Measurements from ENCODE around the gene BEST1. TPM values are rescaled to one million over a fixed set of nuclear protein-coding genes. Genes with fewer than 3 reads are reported as not detected.
"Not testable (repeated sequence)": the region's sequence is repeated elsewhere in the genome, so short reads cannot be mapped to it uniquely, and the experiment has no call there.

BEST1 gene
- total and polyA plus RNA-seq, 4 donors: 7.3 to 21.0 (median 12.7) TPM

DNA sequence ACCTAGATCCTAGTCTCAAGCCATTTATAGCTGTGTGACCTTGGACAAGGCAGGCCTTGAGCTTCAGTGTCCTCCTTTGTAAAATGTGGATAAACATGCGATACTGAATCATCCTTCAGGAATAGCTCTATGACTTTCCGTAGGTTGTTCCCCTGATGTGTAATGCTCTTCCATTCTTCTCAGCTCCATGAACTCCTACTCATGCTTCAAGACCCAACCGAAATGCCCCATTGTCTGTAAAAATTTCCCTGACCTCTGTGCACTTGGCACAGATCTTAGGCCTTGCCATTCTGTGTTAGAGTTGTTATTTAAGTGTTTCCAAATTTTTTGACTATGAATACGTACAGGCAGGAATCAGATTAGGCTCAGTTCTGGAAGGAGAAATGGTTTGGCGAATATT lies 3.3 kb upstream of the BEST1 start:
- H3K9me3 ChIP-seq (ENCODE audit: control insufficient read depth, insufficient read depth, low read length): no peaks in the 10 kb centered on the region
- DNase-seq (ENCODE audit: low read depth in 4 of 6, low spot score in 6 of 6): no peak
- H3K4me3 ChIP-seq (ENCODE audit: low read depth, low read length): no peak overlapping the region
- H3K36me3 ChIP-seq (ENCODE audit: control insufficient read depth, insufficient read depth, low read length): no peaks in the 10 kb centered on the region
- WGBS (ENCODE audit: insufficient coverage): 98% methylated on average over 5 of the region's 5 CpGs
- H3K27me3 ChIP-seq (ENCODE audit: control insufficient read depth, insufficient read depth, low read length): no peaks in the 10 kb centered on the region
- H3K4me1 ChIP-seq (ENCODE audit: control insufficient read depth, insufficient read depth, low read length): peaks cover 35% of the 10 kb centered on the region
- no peak overlapping the region for H3K27ac ChIP-seq (ENCODE audit: low read depth, low read length)

GRCh38 chr11:61947486-61948210 lies 2.5 kb upstream of the BEST1 start:
- H3K27me3 ChIP-seq (ENCODE audit: control insufficient read depth, insufficient read depth, low read length): no peaks in the 10 kb centered on the region
- peak overlapping the region; percentile 29 for H3K27ac ChIP-seq (ENCODE audit: low read depth, low read length)
- no peak overlapping the region for H3K4me3 ChIP-seq (ENCODE audit: low read depth, low read length)
- DNase-seq (ENCODE audit: low read depth in 4 of 6, low spot score in 6 of 6): peak in 3 of 6 donors; percentile 76 to 94 (median 93)
- H3K9me3 ChIP-seq (ENCODE audit: control insufficient read depth, insufficient read depth, low read length): no peaks in the 10 kb centered on the region
- WGBS (ENCODE audit: insufficient coverage): 10% methylated on average over 3 of the region's 8 CpGs
- H3K36me3 ChIP-seq (ENCODE audit: control insufficient read depth, insufficient read depth, low read length): no peaks in the 10 kb centered on the region
- peaks cover 35% of the 10 kb centered on the region for H3K4me1 ChIP-seq (ENCODE audit: control insufficient read depth, insufficient read depth, low read length)

DNA sequence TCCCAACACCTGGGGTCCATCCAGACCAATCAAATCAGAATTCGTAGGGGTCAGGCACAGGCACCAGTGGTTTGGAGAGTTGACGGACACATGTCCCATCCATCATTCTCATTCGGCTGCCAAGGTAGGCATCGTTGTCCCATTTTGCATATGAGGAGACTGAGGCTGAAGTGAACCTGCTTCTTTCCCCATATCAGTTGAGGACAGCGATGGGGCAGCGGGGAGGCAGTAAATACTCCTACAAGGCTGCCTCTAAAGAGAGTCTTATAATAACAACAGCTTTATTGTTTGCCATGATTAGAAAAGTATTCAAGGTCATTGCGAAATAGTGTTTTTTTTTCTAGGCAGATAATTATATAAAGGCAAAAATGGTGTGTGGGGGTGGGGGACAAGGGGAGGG lies 1.6 kb upstream of the BEST1 start:
- no peak for DNase-seq (ENCODE audit: low read depth in 4 of 6, low spot score in 6 of 6)
- Histone ChIP-seq H3K27me3 (ENCODE audit: control insufficient read depth, insufficient read depth, low read length) (no peaks in the 10 kb centered on the region), H3K4me3 (ENCODE audit: low read depth, low read length) (no peak overlapping the region), H3K27ac (ENCODE audit: low read depth, low read length) (peak overlapping the region; percentile 33), H3K4me1 (ENCODE audit: control insufficient read depth, insufficient read depth, low read length) (peaks cover 35% of the 10 kb centered on the region), H3K9me3 (ENCODE audit: control insufficient read depth, insufficient read depth, low read length) (no peaks in the 10 kb centered on the region), H3K36me3 (ENCODE audit: control insufficient read depth, insufficient read depth, low read length) (no peaks in the 10 kb centered on the region)
- WGBS (ENCODE audit: insufficient coverage): 100% methylated on average over 1 of the region's 7 CpGs

DNA sequence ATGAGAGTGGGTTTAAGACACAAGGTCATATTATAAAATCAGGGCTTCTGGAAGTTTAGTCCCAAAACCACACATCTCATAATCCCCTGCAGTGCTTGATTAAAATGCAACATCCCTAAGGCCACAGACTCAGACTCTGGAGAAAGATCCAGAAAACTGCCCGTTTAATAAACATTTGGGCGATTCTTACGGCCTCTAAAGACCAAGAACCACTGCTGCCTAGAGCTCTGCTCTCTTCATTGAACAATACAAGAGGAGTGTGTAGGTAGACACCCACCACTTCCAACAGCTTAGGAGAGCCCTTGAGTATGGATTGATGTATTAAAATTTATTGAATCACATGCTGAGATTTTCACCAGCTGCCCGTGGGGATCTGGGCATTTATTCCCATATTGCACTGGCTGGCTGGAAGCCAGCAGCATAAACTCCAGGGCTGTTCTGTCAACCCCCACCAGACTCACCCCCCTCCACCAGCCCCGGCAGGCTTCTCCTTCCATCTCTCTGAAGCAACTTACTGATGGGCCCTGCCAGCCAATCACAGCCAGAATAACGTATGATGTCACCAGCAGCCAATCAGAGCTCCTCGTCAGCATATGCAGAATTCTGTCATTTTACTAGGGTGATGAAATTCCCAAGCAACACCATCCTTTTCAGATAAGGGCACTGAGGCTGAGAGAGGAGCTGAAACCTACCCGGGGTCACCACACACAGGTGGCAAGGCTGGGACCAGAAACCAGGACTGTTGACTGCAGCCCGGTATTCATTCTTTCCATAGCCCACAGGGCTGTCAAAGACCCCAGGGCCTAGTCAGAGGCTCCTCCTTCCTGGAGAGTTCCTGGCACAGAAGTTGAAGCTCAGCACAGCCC lies 749 bp upstream of the BEST1 start:
- peak overlapping the region; percentile 97 for H3K27ac ChIP-seq (ENCODE audit: low read depth, low read length)
- 22% methylated on average over 6 of the region's 9 CpGs for WGBS (ENCODE audit: insufficient coverage)
- no peaks in the 10 kb centered on the region for H3K27me3 ChIP-seq (ENCODE audit: control insufficient read depth, insufficient read depth, low read length)
- no peaks in the 10 kb centered on the region for H3K36me3 ChIP-seq (ENCODE audit: control insufficient read depth, insufficient read depth, low read length)
- peaks cover 35% of the 10 kb centered on the region for H3K4me1 ChIP-seq (ENCODE audit: control insufficient read depth, insufficient read depth, low read length)
- peak in 4 of 6 donors; percentile 78 to 99 (median 90) for DNase-seq (ENCODE audit: low read depth in 4 of 6, low spot score in 6 of 6)
- H3K4me3 ChIP-seq (ENCODE audit: low read depth, low read length): no peak overlapping the region
- no peaks in the 10 kb centered on the region for H3K9me3 ChIP-seq (ENCODE audit: control insufficient read depth, insufficient read depth, low read length)

DNA sequence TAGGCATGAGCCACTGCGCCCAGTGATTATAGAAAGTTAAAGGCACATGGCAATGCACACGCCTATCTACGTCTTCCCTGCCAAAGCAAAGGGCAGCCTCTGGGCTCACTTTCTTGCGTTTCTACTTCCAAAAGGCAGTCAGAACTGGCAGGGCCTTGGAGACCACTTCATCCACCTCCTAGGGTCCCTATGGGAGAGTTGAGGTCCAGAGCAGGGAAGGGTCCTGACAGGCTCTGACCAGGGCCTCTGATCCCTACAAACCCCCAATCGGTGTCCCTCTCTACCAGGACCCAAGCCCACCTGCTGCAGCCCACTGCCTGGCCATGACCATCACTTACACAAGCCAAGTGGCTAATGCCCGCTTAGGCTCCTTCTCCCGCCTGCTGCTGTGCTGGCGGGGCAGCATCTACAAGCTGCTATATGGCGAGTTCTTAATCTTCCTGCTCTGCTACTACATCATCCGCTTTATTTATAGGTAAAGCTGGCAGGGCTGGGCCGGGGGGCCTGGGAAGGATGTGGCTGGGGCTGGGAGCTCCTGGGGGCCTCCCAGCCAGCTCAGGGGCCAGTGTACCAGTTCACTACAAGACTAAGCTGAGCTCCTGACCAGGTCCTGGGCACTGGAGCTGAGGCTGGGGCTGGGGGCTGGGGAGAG lies 1.5 kb downstream of the BEST1 start:
- 90% methylated on average over 7 of the region's 11 CpGs for WGBS (ENCODE audit: insufficient coverage)
- no peak overlapping the region for H3K4me3 ChIP-seq (ENCODE audit: low read depth, low read length)
- no peaks in the 10 kb centered on the region for H3K9me3 ChIP-seq (ENCODE audit: control insufficient read depth, insufficient read depth, low read length)
- H3K36me3 ChIP-seq (ENCODE audit: control insufficient read depth, insufficient read depth, low read length): peaks cover 5% of the 10 kb centered on the region
- H3K4me1 ChIP-seq (ENCODE audit: control insufficient read depth, insufficient read depth, low read length): peaks cover 50% of the 10 kb centered on the region
- DNase-seq (ENCODE audit: low read depth in 4 of 6, low spot score in 6 of 6): no peak
- peaks cover 3% of the 10 kb centered on the region for H3K27me3 ChIP-seq (ENCODE audit: control insufficient read depth, insufficient read depth, low read length)
- no peak overlapping the region for H3K27ac ChIP-seq (ENCODE audit: low read depth, low read length)

DNA sequence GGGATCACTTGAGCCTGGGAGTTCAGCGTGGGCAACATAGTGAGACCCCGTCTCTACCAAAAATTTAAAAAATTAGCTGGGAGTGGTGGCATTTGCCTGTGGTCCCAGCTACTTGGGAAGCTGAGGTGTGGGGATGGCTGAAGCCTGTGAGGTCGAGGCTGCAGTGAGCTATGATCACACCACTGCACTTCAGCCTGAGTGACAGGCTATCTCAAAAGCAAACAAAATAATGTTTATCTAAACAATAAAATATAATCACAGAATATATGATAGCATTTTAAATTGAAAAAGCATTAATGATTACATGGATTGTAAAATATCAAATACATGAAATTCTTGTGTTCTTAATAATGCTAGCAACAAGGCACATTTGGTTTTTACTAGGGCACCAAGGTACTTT lies 2.7 kb downstream of the BEST1 start:
- Histone ChIP-seq H3K9me3 (ENCODE audit: control insufficient read depth, insufficient read depth, low read length) (no peaks in the 10 kb centered on the region), H3K4me1 (ENCODE audit: control insufficient read depth, insufficient read depth, low read length) (peaks cover 42% of the 10 kb centered on the region), H3K27me3 (ENCODE audit: control insufficient read depth, insufficient read depth, low read length) (peaks cover 3% of the 10 kb centered on the region), H3K36me3 (ENCODE audit: control insufficient read depth, insufficient read depth, low read length) (peaks cover 15% of the 10 kb centered on the region), H3K4me3 (ENCODE audit: low read depth, low read length) (no peak overlapping the region), H3K27ac (ENCODE audit: low read depth, low read length) (no peak overlapping the region)
- 82% methylated on average over 2 of the region's 3 CpGs for WGBS (ENCODE audit: insufficient coverage)
- no peak for DNase-seq (ENCODE audit: low read depth in 4 of 6, low spot score in 6 of 6)

- not testable (repeated sequence) for DNase-seq (ENCODE audit: low read depth in 4 of 6, low spot score in 6 of 6); H3K27me3 ChIP-seq (ENCODE audit: control insufficient read depth, insufficient read depth, low read length); H3K27ac ChIP-seq (ENCODE audit: low read depth, low read length); H3K4me3 ChIP-seq (ENCODE audit: low read depth, low read length); H3K9me3 ChIP-seq (ENCODE audit: control insufficient read depth, insufficient read depth, low read length)
- H3K4me1 ChIP-seq (ENCODE audit: control insufficient read depth, insufficient read depth, low read length): peaks cover 40% of the 10 kb centered on the region
- H3K36me3 ChIP-seq (ENCODE audit: control insufficient read depth, insufficient read depth, low read length): peaks cover 22% of the 10 kb centered on the region
- WGBS (ENCODE audit: insufficient coverage): 100% methylated on average over 2 of the region's 5 CpGs
These were observed 3.5 kb downstream of the BEST1 start for GRCh38 chr11:61953632-61954031.

DNA sequence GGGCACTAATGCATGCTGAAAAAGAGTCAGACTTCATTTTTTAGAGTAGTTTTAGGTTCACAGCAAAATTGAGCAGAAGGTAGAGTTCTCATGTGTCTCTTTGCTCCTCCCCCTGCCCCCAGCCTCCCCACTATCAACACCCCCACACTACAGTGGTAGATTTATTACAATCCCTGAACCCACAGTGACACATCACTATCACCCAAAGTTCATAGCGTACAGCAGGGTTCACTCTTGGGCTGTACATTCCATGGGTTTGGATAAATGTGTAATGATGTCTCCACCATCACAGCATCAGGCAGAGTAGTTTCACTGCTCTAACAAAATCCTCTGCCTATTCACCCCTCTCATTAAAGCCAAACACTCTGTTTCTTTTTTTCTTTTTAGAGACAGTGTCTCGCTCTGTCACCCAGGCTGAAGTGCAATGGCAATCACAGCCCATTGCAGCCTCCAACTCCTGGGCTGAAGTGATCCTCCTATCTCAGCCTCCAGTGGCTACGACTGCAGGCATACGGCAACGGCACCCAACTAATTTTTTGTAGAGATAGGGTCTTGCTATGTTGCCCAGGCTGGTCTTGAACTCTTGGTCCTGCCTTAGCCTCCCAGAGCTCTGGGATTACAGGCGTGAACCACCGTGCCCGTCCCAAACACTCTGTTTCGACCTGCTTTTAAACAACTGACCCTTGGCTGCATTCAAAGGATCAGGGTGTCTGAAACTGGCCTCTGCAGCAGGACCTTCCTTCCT lies 4.1 kb downstream of the BEST1 start:
- Histone ChIP-seq H3K4me3 (ENCODE audit: low read depth, low read length) (peak overlapping the region; percentile 45), H3K4me1 (ENCODE audit: control insufficient read depth, insufficient read depth, low read length) (peaks cover 39% of the 10 kb centered on the region), H3K36me3 (ENCODE audit: control insufficient read depth, insufficient read depth, low read length) (peaks cover 25% of the 10 kb centered on the region), H3K27me3 (ENCODE audit: control insufficient read depth, insufficient read depth, low read length) (peaks cover 3% of the 10 kb centered on the region), H3K9me3 (ENCODE audit: control insufficient read depth, insufficient read depth, low read length) (no peaks in the 10 kb centered on the region), H3K27ac (ENCODE audit: low read depth, low read length) (peak overlapping the region; percentile 64)
- no peak for DNase-seq (ENCODE audit: low read depth in 4 of 6, low spot score in 6 of 6)
- WGBS (ENCODE audit: insufficient coverage): 97% methylated on average over 7 of the region's 9 CpGs

GRCh38 chr11:61954851-61955421 lies 4.8 kb downstream of the BEST1 start:
- H3K27me3 ChIP-seq (ENCODE audit: control insufficient read depth, insufficient read depth, low read length): peaks cover 3% of the 10 kb centered on the region
- peak overlapping the region; percentile 45 for H3K4me3 ChIP-seq (ENCODE audit: low read depth, low read length)
- H3K36me3 ChIP-seq (ENCODE audit: control insufficient read depth, insufficient read depth, low read length): peaks cover 30% of the 10 kb centered on the region
- peak in 2 of 6 donors; percentile 60 to 61 for DNase-seq (ENCODE audit: low read depth in 4 of 6, low spot score in 6 of 6)
- H3K27ac ChIP-seq (ENCODE audit: low read depth, low read length): peak overlapping the region; percentile 64
- peaks cover 32% of the 10 kb centered on the region for H3K4me1 ChIP-seq (ENCODE audit: control insufficient read depth, insufficient read depth, low read length)
- no peaks in the 10 kb centered on the region for H3K9me3 ChIP-seq (ENCODE audit: control insufficient read depth, insufficient read depth, low read length)
- 3% methylated on average over 17 of the region's 21 CpGs for WGBS (ENCODE audit: insufficient coverage)

Measured in spinal cord (tissue), 10 donors.